ENCODE results near the gene PHLDB3. TPM values are rescaled to one million over a fixed set of nuclear protein-coding genes. Genes with fewer than 3 reads are reported as not detected.
A peak's percentile ranks its signal among the peaks of the same experiment; 100 is the strongest.

PHLDB3 gene
- total RNA-seq, 1 donor from 2014 or later, result 14.3 TPM

DNA sequence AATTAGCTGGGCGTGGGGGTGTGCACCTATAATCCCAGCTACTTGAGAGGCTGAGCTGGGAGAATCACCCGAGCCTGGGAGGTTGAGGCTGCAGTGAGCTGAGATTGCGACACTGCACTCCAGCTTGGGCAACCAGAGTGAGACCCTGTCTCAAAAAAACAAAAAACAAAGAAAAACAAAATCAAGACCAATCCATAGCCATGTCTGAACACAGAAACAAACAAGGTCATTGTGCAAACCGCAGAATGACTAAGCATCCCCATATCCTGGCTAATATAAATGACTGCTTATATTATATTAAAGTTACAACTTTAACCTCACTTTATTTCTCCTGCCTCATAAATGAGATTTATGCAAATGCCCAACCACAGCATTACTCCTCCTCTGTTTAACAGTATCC is 36.8 kb downstream of the PHLDB3 start:
- DNase-seq (ENCODE audit: low read depth, low spot score), result no peak
- TF ChIP-seq, protein P1, sequence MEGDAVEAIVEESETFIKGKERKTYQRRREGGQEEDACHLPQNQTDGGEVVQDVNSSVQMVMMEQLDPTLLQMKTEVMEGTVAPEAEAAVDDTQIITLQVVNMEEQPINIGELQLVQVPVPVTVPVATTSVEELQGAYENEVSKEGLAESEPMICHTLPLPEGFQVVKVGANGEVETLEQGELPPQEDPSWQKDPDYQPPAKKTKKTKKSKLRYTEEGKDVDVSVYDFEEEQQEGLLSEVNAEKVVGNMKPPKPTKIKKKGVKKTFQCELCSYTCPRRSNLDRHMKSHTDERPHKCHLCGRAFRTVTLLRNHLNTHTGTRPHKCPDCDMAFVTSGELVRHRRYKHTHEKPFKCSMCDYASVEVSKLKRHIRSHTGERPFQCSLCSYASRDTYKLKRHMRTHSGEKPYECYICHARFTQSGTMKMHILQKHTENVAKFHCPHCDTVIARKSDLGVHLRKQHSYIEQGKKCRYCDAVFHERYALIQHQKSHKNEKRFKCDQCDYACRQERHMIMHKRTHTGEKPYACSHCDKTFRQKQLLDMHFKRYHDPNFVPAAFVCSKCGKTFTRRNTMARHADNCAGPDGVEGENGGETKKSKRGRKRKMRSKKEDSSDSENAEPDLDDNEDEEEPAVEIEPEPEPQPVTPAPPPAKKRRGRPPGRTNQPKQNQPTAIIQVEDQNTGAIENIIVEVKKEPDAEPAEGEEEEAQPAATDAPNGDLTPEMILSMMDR (conservative IDR thresholded peaks at IDR 0.05), result no peak
- H3K4me1 Mint-ChIP-seq, result peaks cover 23% of the 10 kb centered on the region
- H3K9me3 Mint-ChIP-seq, result no peaks in the 10 kb centered on the region
- peak overlapping the region; percentile 17 for H3K4me3 Mint-ChIP-seq
- no peak overlapping the region for H3K27ac Mint-ChIP-seq (ENCODE audit: unreplicated experiment)
- H3K36me3 Mint-ChIP-seq (ENCODE audit: low read depth), result no peaks in the 10 kb centered on the region
- peaks cover 24% of the 10 kb centered on the region for H3K27me3 Mint-ChIP-seq (ENCODE audit: low read depth)

DNA sequence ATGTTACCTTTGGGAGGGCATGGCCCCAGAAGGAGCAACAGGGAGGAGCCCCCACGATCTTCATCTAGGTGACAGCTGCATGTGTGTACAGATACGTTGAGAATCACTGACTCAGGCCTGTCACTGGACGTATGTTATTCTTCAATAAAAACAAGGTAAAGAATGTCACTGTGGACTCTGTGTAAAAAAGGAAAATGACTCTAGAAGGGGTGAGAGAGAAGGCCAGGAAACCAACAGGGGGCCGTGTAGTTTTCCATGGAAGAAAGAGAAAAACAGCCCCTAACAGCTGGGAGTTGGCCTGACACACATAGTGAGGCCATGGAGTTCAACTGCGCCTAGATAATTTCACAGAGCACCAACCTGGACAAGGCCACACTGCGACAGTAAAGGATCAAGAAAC is 37.3 kb downstream of the PHLDB3 start:
- Mint-ChIP-seq H3K4me1 (peaks cover 23% of the 10 kb centered on the region), H3K27ac (ENCODE audit: unreplicated experiment) (no peak overlapping the region), H3K36me3 (ENCODE audit: low read depth) (no peaks in the 10 kb centered on the region), H3K4me3 (no peak overlapping the region), H3K9me3 (no peaks in the 10 kb centered on the region), H3K27me3 (ENCODE audit: low read depth) (peaks cover 27% of the 10 kb centered on the region)
- TF ChIP-seq, protein P1 (conservative IDR thresholded peaks at IDR 0.05), result no peak
- no peak for DNase-seq (ENCODE audit: low read depth, low spot score)

- Mint-ChIP-seq H3K9me3 (no peaks in the 10 kb centered on the region), H3K27me3 (ENCODE audit: low read depth) (peaks cover 31% of the 10 kb centered on the region), H3K27ac (ENCODE audit: unreplicated experiment) (no peak overlapping the region), H3K4me3 (peak overlapping the region; percentile 24), H3K36me3 (ENCODE audit: low read depth) (no peaks in the 10 kb centered on the region), H3K4me1 (peaks cover 23% of the 10 kb centered on the region)
- TF ChIP-seq, protein P1 (conservative IDR thresholded peaks at IDR 0.05), result no peak
- no peak for DNase-seq (ENCODE audit: low read depth, low spot score)
These were observed 37.8 kb downstream of the PHLDB3 start for GRCh38 chr19:43466793-43467192.

DNA sequence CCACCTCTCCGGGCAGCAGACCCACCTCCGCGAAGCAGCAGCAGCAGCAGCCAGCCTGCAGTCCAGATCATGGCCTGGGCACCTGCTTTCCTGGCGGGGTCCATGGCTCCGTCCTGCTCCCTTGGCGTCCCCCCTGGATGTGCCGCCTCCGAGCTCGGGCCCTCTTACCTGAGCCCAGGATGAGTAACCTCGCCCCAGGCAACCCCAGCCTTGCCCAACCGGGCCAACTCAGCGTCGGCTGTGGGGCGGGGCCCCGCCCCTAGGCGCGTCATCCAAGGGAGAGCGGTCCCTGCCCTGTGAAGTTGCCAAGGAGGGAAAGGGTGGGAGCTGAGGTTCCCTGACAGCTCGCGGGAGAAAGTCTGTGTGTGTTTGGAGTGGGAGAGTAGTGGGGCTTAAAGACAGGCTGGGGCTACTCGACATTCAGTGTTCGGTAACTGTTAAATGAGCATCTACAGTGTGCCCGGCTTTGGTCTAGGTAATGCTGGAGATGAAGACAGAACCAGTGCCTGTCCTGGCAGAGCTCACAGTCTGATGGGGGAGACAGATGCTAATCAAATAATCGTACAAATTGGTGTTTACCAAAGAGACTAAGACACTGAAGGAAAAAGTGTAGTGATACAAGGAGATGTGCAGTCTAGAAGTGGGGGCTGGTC is 39.0 kb downstream of the PHLDB3 start, which contains the start of gene LYPD3:
TSS of gene LYPD3 (minus strand) at position 141 of the 653 bp plus-strand sequence. CDS start at position 104, 37 bp downstream.
- no peak for DNase-seq (ENCODE audit: low read depth, low spot score)
- H3K27me3 Mint-ChIP-seq (ENCODE audit: low read depth), result peaks cover 42% of the 10 kb centered on the region
- H3K27ac Mint-ChIP-seq (ENCODE audit: unreplicated experiment), result no peak within 1 kb of the TSS

GRCh38 chr19:43464134-43464775 is 40.3 kb downstream of the PHLDB3 start:
- no peak overlapping the region for H3K27ac Mint-ChIP-seq (ENCODE audit: unreplicated experiment)
- H3K4me3 Mint-ChIP-seq, result peak overlapping the region; percentile 96

More for the DNA sequence above, 39.0 kb downstream of the PHLDB3 start, which contains the start of gene LYPD3:
- Mint-ChIP-seq H3K36me3 (ENCODE audit: low read depth) (no peaks in the 10 kb centered on the region), H3K9me3 (no peaks in the 10 kb centered on the region), H3K4me3 (peak within 1 kb of the TSS; percentile 96), H3K4me1 (peaks cover 23% of the 10 kb centered on the region)
- TF ChIP-seq, protein P1 (conservative IDR thresholded peaks at IDR 0.05), result no peak

More at GRCh38 chr19:43464134-43464775, 40.3 kb downstream of the PHLDB3 start:
- DNase-seq (ENCODE audit: low read depth, low spot score), result peak; percentile 61
- H3K9me3 Mint-ChIP-seq, result no peaks in the 10 kb centered on the region
- peaks cover 49% of the 10 kb centered on the region for H3K27me3 Mint-ChIP-seq (ENCODE audit: low read depth)
- TF ChIP-seq, protein P1 (conservative IDR thresholded peaks at IDR 0.05), result no peak
- H3K36me3 Mint-ChIP-seq (ENCODE audit: low read depth), result no peaks in the 10 kb centered on the region
- peaks cover 20% of the 10 kb centered on the region for H3K4me1 Mint-ChIP-seq

Data from neural crest cell (in vitro differentiated cells).